Skeletal muscle tissue (tissue), 4 donors: ENCODE data around the gene DCLK1. TPM values are rescaled to one million over a fixed set of nuclear protein-coding genes. Genes with fewer than 3 reads are reported as not detected.

ENCODE experiments used
- H3K27ac ChIP-seq: one replicate; pipeline ENCODE4 v1.7.0; 2013; ENCODE audit warnings: mild to moderate bottlenecking, low read depth, low read length, inconsistent platforms
- H3K27me3 ChIP-seq, 3 donors: one replicate each; pipeline ENCODE4 v1.7.0; 2013; ENCODE audit warnings: low read length in 3 of 3; ENCODE audit not compliant: control insufficient read depth in 3 of 3, insufficient read depth in 3 of 3
- H3K36me3 ChIP-seq, 3 donors: one replicate each; pipeline ENCODE4 v1.7.0; 2013; ENCODE audit warnings: low read length in 3 of 3; ENCODE audit not compliant: control insufficient read depth in 3 of 3, insufficient read depth in 3 of 3
- H3K4me1 ChIP-seq, 3 donors: one replicate each; pipeline ENCODE4 v1.7.0; 2013; ENCODE audit warnings: low read length in 3 of 3, mild to moderate bottlenecking in 3 of 3; ENCODE audit not compliant: control insufficient read depth in 3 of 3, insufficient read depth in 3 of 3
- H3K4me3 ChIP-seq, 3 donors: one replicate each; pipeline ENCODE4 v1.7.0; 2013; ENCODE audit warnings: low read length in 3 of 3
- H3K9ac ChIP-seq, 3 donors: one replicate each; pipeline ENCODE4 v1.7.0; 2013; ENCODE audit warnings: low read length in 3 of 3, mild to moderate bottlenecking in 3 of 3, moderate library complexity in 2 of 3, low read depth in 1 of 3
- H3K9me3 ChIP-seq, 3 donors: one replicate each; pipeline ENCODE4 v1.7.0; 2013; ENCODE audit warnings: low read length in 3 of 3; ENCODE audit not compliant: control insufficient read depth in 3 of 3
- total RNA-seq: library from RNA; depleted of rRNA; stranded (reverse); fragments of >200 nt; gene quantifications from one replicate; pipeline ENCODE4 v1.2.3, GENCODE V29; 2014
- donor health status: Osteomylitis.

DCLK1 gene
- total RNA-seq, 1 donor from 2014 or later = 92.9 TPM

- Histone ChIP-seq H3K4me3 (no peak overlapping the region), H3K27me3 (no peaks in the 10 kb centered on the region), H3K36me3 (no peaks in the 10 kb centered on the region), H3K9me3 (no peaks in the 10 kb centered on the region), H3K4me1 (peaks cover 0 to 6% (median 3%) of the 10 kb centered on the region in 3 donors), H3K27ac (no peak overlapping the region), H3K9ac (no peak overlapping the region)
These were observed 40.6 kb downstream of the DCLK1 start for GRCh38 chr13:36090592-36090991.

- no peaks in the 10 kb centered on the region for H3K27me3 ChIP-seq
These were observed 42.0 kb downstream of the DCLK1 start for GRCh38 chr13:36089130-36089647.

DNA sequence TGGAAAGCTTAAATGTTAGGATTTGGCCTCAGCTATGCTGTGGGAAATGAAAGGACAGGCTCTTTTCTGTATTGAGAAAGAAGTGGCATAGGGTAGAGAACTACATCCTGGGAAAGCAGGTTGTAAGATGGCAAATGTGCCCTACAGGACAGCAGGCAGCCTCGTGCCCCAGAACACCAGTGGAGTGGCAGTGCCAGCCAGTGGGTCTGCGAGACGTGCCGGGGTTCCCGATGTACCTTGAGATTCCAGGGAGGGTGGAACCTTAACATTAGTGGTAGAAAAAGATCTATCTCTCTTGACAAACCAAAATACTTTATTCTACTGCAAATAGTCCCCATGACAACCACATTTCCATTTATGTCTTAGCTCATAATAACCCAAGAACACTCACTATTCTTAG, 42.7 kb downstream of the DCLK1 start:
- Histone ChIP-seq H3K36me3 (no peaks in the 10 kb centered on the region), H3K27ac (no peak overlapping the region), H3K4me1 (peaks cover 0 to 9% (median 3%) of the 10 kb centered on the region in 3 donors), H3K9me3 (no peaks in the 10 kb centered on the region), H3K4me3 (no peak overlapping the region), H3K27me3 (no peaks in the 10 kb centered on the region), H3K9ac (no peak overlapping the region)

More at GRCh38 chr13:36089130-36089647, 42.0 kb downstream of the DCLK1 start:
- H3K27ac ChIP-seq = no peak overlapping the region
- no peaks in the 10 kb centered on the region for H3K36me3 ChIP-seq
- peaks cover 0 to 6% (median 3%) of the 10 kb centered on the region in 3 donors for H3K4me1 ChIP-seq
- H3K4me3 ChIP-seq = no peak overlapping the region
- H3K9me3 ChIP-seq = no peaks in the 10 kb centered on the region
- H3K9ac ChIP-seq = no peak overlapping the region

DNA sequence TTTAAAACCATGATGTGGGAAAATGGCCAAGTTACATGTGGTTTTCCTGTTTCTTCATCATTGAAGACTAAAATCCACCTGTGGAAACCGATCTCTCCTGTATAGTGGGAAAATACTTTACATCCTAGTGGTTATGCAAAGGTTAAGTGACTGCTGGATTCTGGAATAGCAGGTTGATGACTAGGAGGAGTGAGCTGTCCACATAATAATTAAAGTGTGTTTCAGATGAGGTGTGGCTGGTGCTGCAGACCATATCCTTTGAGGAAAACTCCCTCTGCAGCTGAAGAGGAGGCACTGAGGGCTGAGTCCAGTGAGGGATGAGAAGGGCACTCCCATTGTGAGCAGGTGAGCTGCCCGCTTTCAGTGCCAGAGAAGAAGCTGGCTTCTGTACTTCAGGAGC, 43.2 kb downstream of the DCLK1 start:
- Histone ChIP-seq H3K9ac (no peak overlapping the region), H3K27me3 (no peaks in the 10 kb centered on the region), H3K4me1 (peaks cover 0 to 9% (median 3%) of the 10 kb centered on the region in 3 donors), H3K4me3 (no peak overlapping the region), H3K9me3 (no peaks in the 10 kb centered on the region), H3K36me3 (no peaks in the 10 kb centered on the region), H3K27ac (no peak overlapping the region)

- Histone ChIP-seq H3K9me3 (no peaks in the 10 kb centered on the region), H3K27ac (no peak overlapping the region), H3K4me3 (no peak overlapping the region), H3K9ac (no peak overlapping the region), H3K36me3 (no peaks in the 10 kb centered on the region), H3K4me1 (peaks cover 0 to 9% (median 3%) of the 10 kb centered on the region in 3 donors), H3K27me3 (no peaks in the 10 kb centered on the region)
These were observed 45.1 kb downstream of the DCLK1 start for GRCh38 chr13:36086117-36086516.

DNA sequence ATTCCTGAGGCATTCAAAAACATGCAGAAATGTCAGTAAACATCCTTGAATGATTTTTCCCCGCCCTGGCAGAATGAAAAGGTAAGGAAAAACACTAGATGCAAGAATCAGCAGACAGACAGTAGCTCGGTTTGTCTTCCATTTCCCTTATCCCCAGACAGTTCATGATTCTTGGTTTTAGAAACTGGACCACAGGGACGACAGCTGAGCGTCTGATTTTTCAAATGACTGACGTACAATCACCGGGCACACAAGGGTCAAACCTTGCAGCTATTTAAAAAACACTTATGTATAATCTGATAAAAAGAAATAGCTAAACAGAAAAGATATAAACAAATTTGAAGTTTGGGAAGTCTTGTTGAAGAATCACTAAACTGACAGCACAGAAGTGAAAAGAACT, 47.1 kb downstream of the DCLK1 start:
- no peak overlapping the region for H3K4me3 ChIP-seq
- H3K9ac ChIP-seq = no peak overlapping the region
- no peaks in the 10 kb centered on the region for H3K27me3 ChIP-seq
- peaks cover 0 to 4% (median 1%) of the 10 kb centered on the region in 3 donors for H3K4me1 ChIP-seq
- H3K27ac ChIP-seq = no peak overlapping the region
- no peaks in the 10 kb centered on the region for H3K36me3 ChIP-seq
- no peaks in the 10 kb centered on the region for H3K9me3 ChIP-seq

DNA sequence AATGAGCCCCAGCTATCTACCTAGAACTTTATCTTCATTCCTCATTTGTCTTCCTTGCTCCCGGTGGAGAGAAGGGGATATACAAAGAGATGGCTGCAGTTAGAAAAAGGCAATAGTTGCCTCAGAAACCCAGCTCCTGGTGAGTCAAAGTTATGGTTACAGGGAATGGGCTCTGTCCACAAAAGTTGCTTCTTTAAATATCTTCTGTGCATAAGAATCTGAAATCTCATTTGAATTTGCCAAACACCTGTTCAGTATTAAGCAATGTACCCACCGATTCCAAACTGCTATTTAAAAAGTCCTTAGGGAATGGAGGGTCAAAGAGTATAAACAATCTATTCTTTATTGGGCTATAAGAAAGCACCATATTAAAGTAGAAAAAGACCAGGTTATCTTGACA, 48.4 kb downstream of the DCLK1 start:
- no peaks in the 10 kb centered on the region for H3K36me3 ChIP-seq
- peaks cover 0 to 3% (median 0%) of the 10 kb centered on the region in 3 donors for H3K4me1 ChIP-seq
- no peak overlapping the region for H3K9ac ChIP-seq
- H3K4me3 ChIP-seq = no peak overlapping the region
- H3K27ac ChIP-seq = no peak overlapping the region
- no peaks in the 10 kb centered on the region for H3K9me3 ChIP-seq
- H3K27me3 ChIP-seq = no peaks in the 10 kb centered on the region

DNA sequence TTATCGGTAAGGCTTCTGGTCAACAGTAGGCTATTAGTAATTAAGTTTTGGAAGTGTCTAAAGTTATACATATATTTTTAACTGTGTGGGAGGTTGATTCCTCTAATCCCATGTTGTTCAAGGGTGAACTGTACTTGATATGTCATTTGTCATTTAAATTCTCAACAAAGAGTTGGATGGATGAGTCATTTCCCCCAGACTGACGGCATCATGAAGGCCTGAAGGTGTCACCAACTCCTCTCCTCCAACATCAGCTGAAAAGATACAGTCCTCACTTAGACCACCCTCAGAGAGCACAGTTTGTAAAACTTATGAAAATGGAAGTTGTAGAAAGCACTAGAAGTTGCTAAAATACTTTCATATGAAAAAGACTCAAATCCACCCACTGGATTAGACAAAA, 48.8 kb downstream of the DCLK1 start:
- no peak overlapping the region for H3K27ac ChIP-seq
- H3K9ac ChIP-seq = no peak overlapping the region
- H3K36me3 ChIP-seq = no peaks in the 10 kb centered on the region
- no peaks in the 10 kb centered on the region for H3K27me3 ChIP-seq
- H3K4me3 ChIP-seq = no peak overlapping the region
- peaks cover 0 to 3% (median 0%) of the 10 kb centered on the region in 3 donors for H3K4me1 ChIP-seq
- no peaks in the 10 kb centered on the region for H3K9me3 ChIP-seq

DNA sequence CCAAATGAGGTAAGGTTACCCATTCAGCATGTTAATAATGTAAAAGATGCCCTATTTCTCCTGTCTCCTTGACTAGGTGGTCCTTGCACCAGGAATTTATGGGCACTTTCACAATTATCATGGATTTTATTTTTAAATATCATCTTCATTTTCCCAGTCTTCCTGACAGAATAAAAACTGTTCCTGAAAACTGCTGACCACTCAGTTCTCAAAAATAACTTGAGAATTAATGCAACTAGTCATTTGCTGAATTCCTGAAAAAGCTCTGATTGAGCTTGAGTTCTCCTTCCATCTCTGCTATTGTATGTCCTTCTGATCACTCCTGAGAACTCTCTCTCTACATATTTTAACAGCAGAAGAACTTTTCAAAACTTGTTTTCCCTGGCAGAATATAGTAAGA, 55.0 kb downstream of the DCLK1 start:
- Histone ChIP-seq H3K9ac (no peak overlapping the region), H3K27me3 (no peaks in the 10 kb centered on the region), H3K9me3 (no peaks in the 10 kb centered on the region), H3K4me1 (no peaks in the 10 kb centered on the region), H3K36me3 (no peaks in the 10 kb centered on the region), H3K4me3 (no peak overlapping the region), H3K27ac (no peak overlapping the region)

- Histone ChIP-seq H3K27me3 (no peaks in the 10 kb centered on the region), H3K4me1 (no peaks in the 10 kb centered on the region), H3K4me3 (no peak overlapping the region), H3K36me3 (no peaks in the 10 kb centered on the region), H3K27ac (no peak overlapping the region), H3K9ac (no peak overlapping the region), H3K9me3 (no peaks in the 10 kb centered on the region)
These were observed 56.5 kb downstream of the DCLK1 start for GRCh38 chr13:36074659-36075058.
